Gastrocnemius medialis (tissue), 4 donors: Measurements from ENCODE around the gene FLT3. TPM values are rescaled to one million over a fixed set of nuclear protein-coding genes. Genes with fewer than 3 reads are reported as not detected.

ENCODE experiments used
- ATAC-seq, 2 donors: fragments of 150-250 bp; one replicate each; pipeline ENCODE4 v1.9.1; 2016
- DNase-seq, 2 donors: peaks; one replicate each; pipeline ENCODE4 v3.0.0-alpha.2; 2019
- H3K27ac ChIP-seq, 4 donors: fragments of 200-600 bp; sonication (generic); 1 replicate in 1 of 4; 2 replicates in 3 of 4; pipeline ENCODE4 v1.5.1; 2016 to 2018; ENCODE audit warnings: mild to moderate bottlenecking in 2 of 4, moderate library complexity in 1 of 4
- H3K27me3 ChIP-seq, 3 donors: fragments of 200-600 bp; sonication (generic) in 2 of 3; 1 replicate in 1 of 3; 2 replicates in 2 of 3; pipeline versions ENCODE4 v1.5.1 to v1.6.0; 2016 to 2019; ENCODE audit warnings: mild to moderate bottlenecking in 1 of 3, moderate library complexity in 1 of 3
- H3K36me3 ChIP-seq, 2 donors: fragments of 200-600 bp; sonication (generic) in 1 of 2; one replicate each; pipeline ENCODE4 v1.5.1; 2017 to 2018
- H3K4me1 ChIP-seq, 2 donors: fragments of 200-600 bp; sonication (generic) in 1 of 2; one replicate each; pipeline ENCODE4 v1.5.1; 2016 to 2017; ENCODE audit warnings: mild to moderate bottlenecking in 2 of 2
- H3K4me3 ChIP-seq, 4 donors: fragments of 200-600 bp; sonication (generic) in 3 of 4; 1 replicate in 1 of 4; 2 replicates in 3 of 4; pipeline ENCODE4 v1.5.1; 2016 to 2019; ENCODE audit warnings: mild to moderate bottlenecking in 2 of 4
- H3K9me3 ChIP-seq, 3 donors: fragments of 200-600 bp; sonication (generic) in 2 of 3; 1 replicate in 1 of 3; 2 replicates in 2 of 3; pipeline ENCODE4 v1.5.1; 2016 to 2019
- CTCF ChIP-seq, 5 experiments: fragments of 450-650 bp in 3 of 5; fragments of 200-600 bp in 2 of 5; sonication (generic) in 2 of 5; IDR thresholded peaks in 4 of 5; conservative IDR thresholded peaks in 1 of 5; 1 replicate in 4 of 5; 2 replicates in 1 of 5; pipeline ENCODE4 v1.5.1; 2016 to 2019; ENCODE audit warnings: antibody characterized with exemption in 5 of 5, mild to moderate bottlenecking in 3 of 5, moderate library complexity in 3 of 5
- POLR2A ChIP-seq, 2 donors: fragments of 450-650 bp; IDR thresholded peaks; one replicate each; pipeline ENCODE4 v1.6.1; 2017; ENCODE audit warnings: antibody characterized with exemption in 2 of 2, mild to moderate bottlenecking in 2 of 2, moderate library complexity in 2 of 2
- in situ Hi-C, 4 donors: fragments of 200-750 bp; cut with MboI; loops; one replicate each; pipeline versions ENCODE4 v1.15.0 to v1.8.0; 2017; ENCODE audit warnings: low sequenced_read_pairs in 4 of 4
- intact Hi-C: fragments of 100-400 bp; cut with DNase I; formaldehyde crosslinking; loops from one replicate; pipeline ENCODE4 v1.15.1; 2023; ENCODE audit warnings: low total_unique reads
- total RNA-seq, 4 donors: library from RNA; depleted of rRNA; stranded (reverse); fragments of >200 nt; gene quantifications; one replicate each; pipeline versions ENCODE4 v1.1.0 to v1.2.3, GENCODE V29; 2016

Gene FLT3
- total RNA-seq, 4 donors from 2014 or later: 0.22 to 0.92 (median 0.37) TPM

- in situ Hi-C loops: loop anchor here in 3 of 4 donors (25.0 kb wide), 4 partner anchors 140 to 990 kb away; no protein-coding TSS in a partner anchor
- intact Hi-C loops: loop anchor here (2.0 kb wide), 1 partner anchor 65 kb away; no protein-coding TSS in a partner anchor
- no peak overlapping the region for H3K4me3 ChIP-seq
Observed at GRCh38 chr13:27977476-27978300, 122.7 kb downstream of the FLT3 start.

GRCh38 chr13:27976362-27977091 lies 123.8 kb downstream of the FLT3 start:
- ATAC-seq (no peak), DNase-seq (no peak)
- TF ChIP-seq CTCF (IDR thresholded peaks at IDR 0.05 in 4 of 5, conservative IDR thresholded peaks at IDR 0.05 in 1 of 5): no peak
- no peak for TF ChIP-seq POLR2A (IDR thresholded peaks at IDR 0.05)
- Histone ChIP-seq H3K27ac (no peak overlapping the region), H3K4me3 (no peak overlapping the region), H3K27me3 (peaks cover 89 to 93% (median 92%) of the 10 kb centered on the region in 3 donors), H3K36me3 (no peaks in the 10 kb centered on the region), H3K9me3 (no peaks in the 10 kb centered on the region), H3K4me1 (peaks cover 7 to 10% of the 10 kb centered on the region in 2 donors)
- intact Hi-C loops: loop anchor here (2.0 kb wide), 1 partner anchor 64 kb away; no protein-coding TSS in a partner anchor
- in situ Hi-C loops: loop anchor here in 3 of 4 donors (25.0 kb wide), 4 partner anchors 139 to 989 kb away; no protein-coding TSS in a partner anchor

More at GRCh38 chr13:27977476-27978300, 122.7 kb downstream of the FLT3 start:
- no peak for ATAC-seq
- H3K27me3 ChIP-seq: peaks cover 86 to 93% (median 92%) of the 10 kb centered on the region in 3 donors
- no peaks in the 10 kb centered on the region for H3K36me3 ChIP-seq
- no peak for DNase-seq
- peaks cover 7 to 10% of the 10 kb centered on the region in 2 donors for H3K4me1 ChIP-seq
- H3K9me3 ChIP-seq: no peaks in the 10 kb centered on the region
- no peak for TF ChIP-seq CTCF (IDR thresholded peaks at IDR 0.05 in 4 of 5, conservative IDR thresholded peaks at IDR 0.05 in 1 of 5)
- TF ChIP-seq POLR2A (IDR thresholded peaks at IDR 0.05): no peak
- no peak overlapping the region for H3K27ac ChIP-seq

- Histone ChIP-seq H3K27ac (no peak overlapping the region), H3K9me3 (no peaks in the 10 kb centered on the region), H3K4me3 (peak overlapping the region in 1 of 4 donors; percentile 25), H3K36me3 (no peaks in the 10 kb centered on the region), H3K4me1 (peaks cover 7 to 10% of the 10 kb centered on the region in 2 donors), H3K27me3 (peaks cover 89 to 92% (median 92%) of the 10 kb centered on the region in 3 donors)
- in situ Hi-C loops: loop anchor here in 3 of 4 donors (25.0 kb wide), 4 partner anchors 138 to 988 kb away; no protein-coding TSS in a partner anchor
- DNase-seq: no peak
- ATAC-seq: no peak
- TF ChIP-seq POLR2A (IDR thresholded peaks at IDR 0.05) (no peak), CTCF (IDR thresholded peaks at IDR 0.05 in 4 of 5, conservative IDR thresholded peaks at IDR 0.05 in 1 of 5) (no peak)
- intact Hi-C loops: loop anchor here (2.0 kb wide), 1 partner anchor 63 kb away; no protein-coding TSS in a partner anchor
Observed at GRCh38 chr13:27975564-27976361, 124.6 kb downstream of the FLT3 start.

GRCh38 chr13:27973961-27974662 lies 126.3 kb downstream of the FLT3 start:
- Histone ChIP-seq H3K4me1 (peaks cover 0 to 10% of the 10 kb centered on the region in 2 donors), H3K27ac (no peak overlapping the region), H3K9me3 (no peaks in the 10 kb centered on the region), H3K27me3 (peaks cover 89 to 92% (median 90%) of the 10 kb centered on the region in 3 donors), H3K4me3 (no peak overlapping the region), H3K36me3 (no peaks in the 10 kb centered on the region)
- no peak for DNase-seq
- in situ Hi-C loops: no loop called here
- intact Hi-C loops: no loop called here
- no peak for TF ChIP-seq CTCF (IDR thresholded peaks at IDR 0.05 in 4 of 5, conservative IDR thresholded peaks at IDR 0.05 in 1 of 5)
- no peak for TF ChIP-seq POLR2A (IDR thresholded peaks at IDR 0.05)
- ATAC-seq: no peak
